Body of pancreas (tissue), 4 donors: ENCODE measurements around the gene MAP4K2.

Source experiments
- POLR2A ChIP-seq, 3 donors: fragments of 450-650 bp; IDR thresholded peaks; one replicate each; pipeline ENCODE4 v1.6.1; 2016; ENCODE audit warnings: antibody characterized with exemption in 3 of 3, mild to moderate bottlenecking in 2 of 3
- TF ChIP-seq, protein P1 (sequence below), 7 experiments: fragments of 450-650 bp in 4 of 7; fragments of 200-600 bp in 3 of 7; sonication (generic) in 3 of 7; IDR thresholded peaks; one replicate each; pipeline ENCODE4 v1.5.1; 2016 to 2019; ENCODE audit warnings: antibody characterized with exemption in 7 of 7

DNA sequence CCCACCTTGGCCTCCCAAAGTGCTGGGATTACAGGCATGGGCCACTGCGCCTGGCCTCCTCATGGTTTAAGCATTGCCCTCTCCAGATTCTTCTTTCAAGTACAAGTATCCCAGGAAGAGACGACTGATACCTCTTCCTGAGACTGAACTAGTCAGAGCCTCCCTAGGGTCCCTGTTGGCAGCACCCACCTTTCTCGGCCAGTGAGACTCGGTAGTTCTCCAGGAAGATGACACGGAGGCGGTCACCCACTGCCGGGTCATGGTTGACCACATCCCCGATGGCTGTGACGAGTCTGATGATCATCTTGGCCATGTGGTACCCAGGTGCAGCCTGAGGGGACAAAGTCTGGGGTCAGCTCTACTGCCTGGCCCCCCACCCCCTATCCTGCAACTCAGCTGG, 51.9 kb downstream of the MAP4K2 start:
- TF ChIP-seq, protein P1, sequence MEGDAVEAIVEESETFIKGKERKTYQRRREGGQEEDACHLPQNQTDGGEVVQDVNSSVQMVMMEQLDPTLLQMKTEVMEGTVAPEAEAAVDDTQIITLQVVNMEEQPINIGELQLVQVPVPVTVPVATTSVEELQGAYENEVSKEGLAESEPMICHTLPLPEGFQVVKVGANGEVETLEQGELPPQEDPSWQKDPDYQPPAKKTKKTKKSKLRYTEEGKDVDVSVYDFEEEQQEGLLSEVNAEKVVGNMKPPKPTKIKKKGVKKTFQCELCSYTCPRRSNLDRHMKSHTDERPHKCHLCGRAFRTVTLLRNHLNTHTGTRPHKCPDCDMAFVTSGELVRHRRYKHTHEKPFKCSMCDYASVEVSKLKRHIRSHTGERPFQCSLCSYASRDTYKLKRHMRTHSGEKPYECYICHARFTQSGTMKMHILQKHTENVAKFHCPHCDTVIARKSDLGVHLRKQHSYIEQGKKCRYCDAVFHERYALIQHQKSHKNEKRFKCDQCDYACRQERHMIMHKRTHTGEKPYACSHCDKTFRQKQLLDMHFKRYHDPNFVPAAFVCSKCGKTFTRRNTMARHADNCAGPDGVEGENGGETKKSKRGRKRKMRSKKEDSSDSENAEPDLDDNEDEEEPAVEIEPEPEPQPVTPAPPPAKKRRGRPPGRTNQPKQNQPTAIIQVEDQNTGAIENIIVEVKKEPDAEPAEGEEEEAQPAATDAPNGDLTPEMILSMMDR (IDR thresholded peaks at IDR 0.05), result no peak
- TF ChIP-seq POLR2A (IDR thresholded peaks at IDR 0.05), result no peak
